Colon (tissue), 2 donors: ENCODE results near the gene RFTN1.

Experiments used
- FAIRE-seq: peaks from 2 replicates; lab custom pipeline; 2012; peaks lifted over from hg19 to GRCh38; lab: Jason Lieb, UNC
- donor health status: control.
- donor health status: control.

The RFTN1 gene

GRCh38 chr3:16266714-16267113, 246.8 kb downstream of the RFTN1 start:
- no peak for FAIRE-seq
